ENCODE results near the gene LRRC71.

GRCh38 chr1:156959925-156960324 lies 39.5 kb downstream of the LRRC71 start:
- no peak for TF ChIP-seq EZH2phosphoT487 (IDR thresholded peaks at IDR 0.05; ENCODE audit: insufficient read depth, low read depth)
- TF ChIP-seq EZH2 (IDR thresholded peaks at IDR 0.05; ENCODE audit: insufficient read depth, poor library complexity, severe bottlenecking) = no peak
